Measurements from ENCODE around the gene TOP1.

The TOP1 gene

DNA sequence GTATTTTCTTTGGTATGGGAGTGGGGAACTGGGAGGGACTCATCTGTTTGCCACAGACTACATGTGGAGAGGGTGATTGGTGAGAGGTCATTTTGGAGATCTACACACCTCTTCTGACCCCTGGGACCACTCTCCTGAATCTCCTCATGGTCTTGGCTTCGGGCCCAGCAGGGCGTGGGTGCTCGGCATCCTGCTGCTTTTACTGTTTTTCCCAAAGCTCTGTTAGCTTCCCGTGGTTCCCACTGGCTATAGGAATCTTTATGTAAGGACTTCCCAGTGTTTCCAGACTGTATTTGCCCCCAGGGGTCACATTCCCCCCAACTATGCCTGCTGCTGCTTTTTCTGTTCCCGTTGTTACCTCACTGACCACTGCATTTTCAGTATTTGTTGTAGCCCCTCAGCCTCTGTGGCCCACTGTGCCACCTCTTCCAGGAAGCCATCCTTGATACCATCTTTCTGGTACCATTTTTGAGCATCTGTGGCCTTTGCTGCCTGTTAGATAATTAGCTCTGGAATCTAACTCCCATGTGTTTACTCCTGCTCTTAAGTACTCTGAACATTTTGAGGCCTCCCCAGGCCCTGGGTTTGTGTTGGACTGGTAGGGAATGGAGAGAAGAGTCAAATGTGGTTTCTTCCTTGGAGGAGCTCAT lies 123.6 kb downstream of the TOP1 start:
- no peak overlapping the region for H3K4me3 ChIP-seq (ENCODE audit: low read depth, low read length)
- DNase-seq (ENCODE audit: low read depth), result no peak
- TF ChIP-seq, protein P1, sequence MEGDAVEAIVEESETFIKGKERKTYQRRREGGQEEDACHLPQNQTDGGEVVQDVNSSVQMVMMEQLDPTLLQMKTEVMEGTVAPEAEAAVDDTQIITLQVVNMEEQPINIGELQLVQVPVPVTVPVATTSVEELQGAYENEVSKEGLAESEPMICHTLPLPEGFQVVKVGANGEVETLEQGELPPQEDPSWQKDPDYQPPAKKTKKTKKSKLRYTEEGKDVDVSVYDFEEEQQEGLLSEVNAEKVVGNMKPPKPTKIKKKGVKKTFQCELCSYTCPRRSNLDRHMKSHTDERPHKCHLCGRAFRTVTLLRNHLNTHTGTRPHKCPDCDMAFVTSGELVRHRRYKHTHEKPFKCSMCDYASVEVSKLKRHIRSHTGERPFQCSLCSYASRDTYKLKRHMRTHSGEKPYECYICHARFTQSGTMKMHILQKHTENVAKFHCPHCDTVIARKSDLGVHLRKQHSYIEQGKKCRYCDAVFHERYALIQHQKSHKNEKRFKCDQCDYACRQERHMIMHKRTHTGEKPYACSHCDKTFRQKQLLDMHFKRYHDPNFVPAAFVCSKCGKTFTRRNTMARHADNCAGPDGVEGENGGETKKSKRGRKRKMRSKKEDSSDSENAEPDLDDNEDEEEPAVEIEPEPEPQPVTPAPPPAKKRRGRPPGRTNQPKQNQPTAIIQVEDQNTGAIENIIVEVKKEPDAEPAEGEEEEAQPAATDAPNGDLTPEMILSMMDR (IDR thresholded peaks at IDR 0.05; ENCODE audit: control insufficient read depth, extremely low read depth, insufficient read depth), result no peak

DNA sequence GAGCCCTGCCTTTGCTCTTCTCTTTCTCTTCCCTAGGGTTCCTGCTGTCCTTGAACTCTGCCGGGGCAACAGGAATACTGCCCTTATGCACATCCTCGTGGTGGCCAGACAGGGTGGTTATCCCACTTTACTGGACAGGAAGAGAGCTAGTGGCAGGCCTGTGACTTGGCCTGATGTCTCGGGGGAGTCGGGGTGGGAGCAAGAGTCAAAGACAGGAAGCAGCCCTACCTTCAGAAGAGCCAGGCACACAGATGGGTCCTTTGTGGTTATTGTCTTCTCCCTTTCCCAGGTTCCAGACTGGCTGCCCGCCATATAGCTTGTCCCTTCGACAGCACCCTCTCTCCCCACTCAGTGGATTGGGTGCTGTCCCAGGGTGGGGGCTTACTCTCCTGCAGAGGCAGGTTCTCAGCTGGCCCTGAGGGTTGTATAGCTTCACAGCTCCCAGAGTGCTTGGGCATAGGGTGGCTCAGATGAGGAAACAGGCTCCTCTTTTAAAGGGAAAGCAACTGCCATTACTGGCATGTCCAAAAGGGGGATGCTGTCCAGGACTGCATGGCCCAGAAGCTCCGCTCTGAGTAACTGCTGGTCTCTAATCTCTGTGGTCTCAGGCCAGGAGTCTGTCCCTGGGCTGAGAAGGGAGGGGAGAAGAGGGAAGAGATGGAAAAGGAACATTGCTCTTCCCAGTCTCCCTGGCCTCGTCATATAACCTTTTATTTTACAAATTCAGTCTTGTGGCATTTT lies 126.0 kb downstream of the TOP1 start:
- TF ChIP-seq, protein P1 (IDR thresholded peaks at IDR 0.05; ENCODE audit: control insufficient read depth, extremely low read depth, insufficient read depth), result no peak
- H3K4me3 ChIP-seq (ENCODE audit: low read depth, low read length), result no peak overlapping the region

DNA sequence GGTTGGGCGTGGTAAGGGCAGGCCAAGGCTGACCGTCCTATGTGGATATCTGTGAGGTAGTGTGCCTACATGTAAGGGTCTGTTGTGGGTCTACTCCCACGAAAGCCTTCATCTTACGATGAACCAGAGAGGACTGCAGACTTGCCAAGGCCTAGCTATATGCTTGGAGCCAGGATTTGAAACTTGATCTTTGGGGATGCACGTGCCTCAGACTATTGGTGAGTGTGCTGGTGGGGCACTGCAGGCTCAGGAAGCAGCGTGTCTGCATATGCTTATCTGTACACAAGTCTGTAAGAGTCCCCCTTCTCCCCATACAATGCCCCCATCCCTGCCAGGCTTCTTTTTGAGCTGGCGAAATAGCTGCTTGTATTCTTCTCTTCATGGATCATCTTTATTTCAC lies 126.6 kb downstream of the TOP1 start:
- DNase-seq (ENCODE audit: low read depth), result no peak
- TF ChIP-seq, protein P1 (IDR thresholded peaks at IDR 0.05; ENCODE audit: control insufficient read depth, extremely low read depth, insufficient read depth), result no peak
- H3K4me3 ChIP-seq (ENCODE audit: low read depth, low read length), result no peak overlapping the region

More for the DNA sequence above, 126.0 kb downstream of the TOP1 start:
- DNase-seq (ENCODE audit: low read depth), result no peak

DNA sequence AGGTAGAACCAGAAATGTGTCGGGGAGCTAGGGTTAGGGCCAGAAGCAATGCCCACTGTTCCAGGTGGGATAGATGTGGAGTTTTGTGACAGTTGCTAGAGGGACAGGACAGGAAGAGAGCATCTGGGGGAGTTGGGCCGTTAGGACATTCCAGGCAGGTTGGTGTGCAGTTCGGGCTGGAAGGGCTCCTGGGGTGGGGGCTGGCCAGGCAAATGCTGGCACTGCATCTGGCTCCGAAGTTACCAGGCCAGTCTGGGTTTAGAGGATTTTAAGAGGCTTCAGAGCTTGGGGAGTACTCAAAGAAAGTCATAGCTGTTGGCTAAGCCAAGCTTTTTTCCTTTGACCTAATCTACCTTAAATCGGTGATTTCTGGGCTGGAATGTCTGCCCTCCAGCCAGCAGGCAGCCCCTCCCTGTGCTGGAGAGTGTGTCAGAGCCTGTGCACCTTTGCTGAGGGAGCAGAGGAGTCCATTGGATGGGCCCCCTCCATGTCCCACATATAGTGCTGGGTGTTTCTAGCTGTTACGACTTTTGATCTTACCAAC lies 129.5 kb downstream of the TOP1 start:
- DNase-seq (ENCODE audit: low read depth), result no peak
- TF ChIP-seq, protein P1 (IDR thresholded peaks at IDR 0.05; ENCODE audit: control insufficient read depth, extremely low read depth, insufficient read depth), result no peak
- no peak overlapping the region for H3K4me3 ChIP-seq (ENCODE audit: low read depth, low read length)

DNA sequence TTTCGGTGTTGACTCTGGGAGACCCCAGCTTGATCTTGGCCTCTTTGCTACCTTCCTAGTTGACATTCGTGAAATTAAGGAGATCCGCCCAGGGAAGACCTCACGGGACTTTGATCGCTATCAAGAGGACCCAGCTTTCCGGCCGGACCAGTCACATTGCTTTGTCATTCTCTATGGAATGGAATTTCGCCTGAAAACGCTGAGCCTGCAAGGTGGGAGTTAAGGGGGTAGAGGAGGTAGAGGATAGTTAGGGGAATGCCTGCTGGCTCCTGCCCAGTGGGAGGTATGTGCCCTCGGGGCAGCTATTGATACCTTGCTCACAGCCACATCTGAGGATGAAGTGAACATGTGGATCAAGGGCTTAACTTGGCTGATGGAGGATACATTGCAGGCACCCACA lies 130.9 kb downstream of the TOP1 start:
- no peak for DNase-seq (ENCODE audit: low read depth)
- TF ChIP-seq, protein P1 (IDR thresholded peaks at IDR 0.05; ENCODE audit: control insufficient read depth, extremely low read depth, insufficient read depth), result no peak
- no peak overlapping the region for H3K4me3 ChIP-seq (ENCODE audit: low read depth, low read length)

DNA sequence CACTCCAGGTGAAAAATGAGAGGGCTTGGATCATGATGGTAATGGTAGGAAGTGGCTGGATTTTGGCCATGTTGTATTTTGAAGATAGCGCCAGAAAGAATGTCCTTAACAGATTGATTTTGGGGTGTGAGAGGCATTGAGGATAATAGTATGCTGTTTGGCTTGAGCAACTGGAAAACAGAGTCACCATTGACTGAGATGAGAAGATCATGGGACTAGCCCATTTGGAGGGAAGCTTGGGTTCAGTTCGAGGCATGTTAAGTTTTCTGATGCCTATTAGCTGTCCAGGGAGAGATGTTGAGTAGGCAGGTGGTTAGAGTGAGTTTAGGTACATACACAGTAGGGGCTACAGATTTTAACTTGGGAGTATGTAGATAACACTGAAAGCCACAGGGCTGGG lies 132.1 kb downstream of the TOP1 start:
- TF ChIP-seq, protein P1 (IDR thresholded peaks at IDR 0.05; ENCODE audit: control insufficient read depth, extremely low read depth, insufficient read depth), result no peak
- DNase-seq (ENCODE audit: low read depth), result no peak
- no peak overlapping the region for H3K4me3 ChIP-seq (ENCODE audit: low read depth, low read length)
